Thyroid gland (tissue), 4 donors: ENCODE data around the gene GNAT2.

Experiments
- POLR2A ChIP-seq, 2 donors: fragments of 450-650 bp; IDR thresholded peaks; one replicate each; pipeline ENCODE4 v1.6.1; 2017; ENCODE audit warnings: antibody characterized with exemption in 2 of 2, mild to moderate bottlenecking in 2 of 2, moderate library complexity in 1 of 2
- TF ChIP-seq, protein P1 (sequence below), 6 experiments: fragments of 200-600 bp in 3 of 6; fragments of 450-650 bp in 3 of 6; sonication (generic) in 3 of 6; IDR thresholded peaks; one replicate each; pipeline ENCODE4 v1.5.1; 2016 to 2019; ENCODE audit warnings: antibody characterized with exemption in 6 of 6, mild to moderate bottlenecking in 2 of 6, inconsistent platforms in 1 of 6, moderate library complexity in 1 of 6

- TF ChIP-seq, protein P1, sequence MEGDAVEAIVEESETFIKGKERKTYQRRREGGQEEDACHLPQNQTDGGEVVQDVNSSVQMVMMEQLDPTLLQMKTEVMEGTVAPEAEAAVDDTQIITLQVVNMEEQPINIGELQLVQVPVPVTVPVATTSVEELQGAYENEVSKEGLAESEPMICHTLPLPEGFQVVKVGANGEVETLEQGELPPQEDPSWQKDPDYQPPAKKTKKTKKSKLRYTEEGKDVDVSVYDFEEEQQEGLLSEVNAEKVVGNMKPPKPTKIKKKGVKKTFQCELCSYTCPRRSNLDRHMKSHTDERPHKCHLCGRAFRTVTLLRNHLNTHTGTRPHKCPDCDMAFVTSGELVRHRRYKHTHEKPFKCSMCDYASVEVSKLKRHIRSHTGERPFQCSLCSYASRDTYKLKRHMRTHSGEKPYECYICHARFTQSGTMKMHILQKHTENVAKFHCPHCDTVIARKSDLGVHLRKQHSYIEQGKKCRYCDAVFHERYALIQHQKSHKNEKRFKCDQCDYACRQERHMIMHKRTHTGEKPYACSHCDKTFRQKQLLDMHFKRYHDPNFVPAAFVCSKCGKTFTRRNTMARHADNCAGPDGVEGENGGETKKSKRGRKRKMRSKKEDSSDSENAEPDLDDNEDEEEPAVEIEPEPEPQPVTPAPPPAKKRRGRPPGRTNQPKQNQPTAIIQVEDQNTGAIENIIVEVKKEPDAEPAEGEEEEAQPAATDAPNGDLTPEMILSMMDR (IDR thresholded peaks at IDR 0.05) = no peak
- no peak for TF ChIP-seq POLR2A (IDR thresholded peaks at IDR 0.05)
These were observed 18.0 kb upstream of the GNAT2 start for GRCh38 chr1:109637446-109637845.
